ENCODE measurements around the gene MICAL3. TPM values are rescaled to one million over a fixed set of nuclear protein-coding genes. Genes with fewer than 3 reads are reported as not detected.

The MICAL3 gene
- total RNA-seq, 1 experiment from 2014 or later, result 47.1 TPM

DNA sequence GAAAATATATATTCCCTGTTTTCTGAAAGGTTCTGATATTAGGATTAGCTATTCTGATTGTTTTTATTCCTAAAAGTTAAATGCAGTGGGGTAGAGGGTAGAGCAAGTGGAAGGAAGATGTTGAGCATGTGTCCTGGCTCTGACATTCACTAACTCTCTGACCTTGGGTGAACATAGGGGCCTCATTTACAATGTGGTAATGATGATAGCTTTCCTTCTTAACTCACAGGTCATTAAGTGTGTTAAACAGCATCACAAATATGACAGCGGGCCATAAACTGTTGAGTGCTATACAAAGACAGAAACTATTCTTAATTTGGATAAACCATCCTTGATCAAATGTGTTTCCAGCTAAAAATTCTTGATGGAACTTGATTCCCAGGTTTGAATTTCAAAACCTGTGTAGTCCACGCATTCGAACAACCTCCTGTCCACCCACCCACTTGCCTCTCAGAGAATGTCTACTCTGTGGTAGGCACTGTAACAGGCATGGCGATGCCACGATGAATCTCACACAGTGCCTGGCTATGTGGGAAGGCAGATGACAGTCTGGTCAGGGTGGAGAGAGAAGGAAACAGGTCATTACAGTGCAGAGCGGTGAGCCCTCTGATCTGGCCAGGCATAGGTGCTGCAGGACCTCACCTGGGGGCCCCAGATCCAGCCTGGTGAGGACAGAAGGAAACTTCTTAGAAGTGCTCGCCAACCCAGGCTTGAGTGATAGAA lies 34.2 kb upstream of the MICAL3 start:
- Histone ChIP-seq H3K4me1 (ENCODE audit: control insufficient read depth, insufficient read depth, low read length) (no peaks in the 10 kb centered on the region), H3K36me3 (ENCODE audit: control insufficient read depth, insufficient read depth, low read length) (no peaks in the 10 kb centered on the region), H3K4me3 (ENCODE audit: low read depth in 2 of 2, low read length in 2 of 2) (no peak overlapping the region), H3K9me3 (ENCODE audit: control insufficient read depth, insufficient read depth, low read depth, low read length) (no peaks in the 10 kb centered on the region), H3K27ac (ENCODE audit: low read length) (no peak overlapping the region), H3K27me3 (ENCODE audit: control insufficient read depth, insufficient read depth, low read length) (no peaks in the 10 kb centered on the region)
- DNase-seq (ENCODE audit: low read depth, low spot score) (no peak), ATAC-seq (no peak)
- CTCF ChIA-PET, result no interaction called here
- BruUV-seq (replicated peaks), result no TSS peak
- in situ Hi-C loops (cut with HindIII; ENCODE audit: low pct_unique_long_range_greater_than_20kb, low sequenced_read_pairs), result no loop called here
- intact Hi-C loops (cut with micrococcal nuclease; ENCODE audit: unreplicated experiment), result no loop called here
- TF ChIP-seq, protein P1, sequence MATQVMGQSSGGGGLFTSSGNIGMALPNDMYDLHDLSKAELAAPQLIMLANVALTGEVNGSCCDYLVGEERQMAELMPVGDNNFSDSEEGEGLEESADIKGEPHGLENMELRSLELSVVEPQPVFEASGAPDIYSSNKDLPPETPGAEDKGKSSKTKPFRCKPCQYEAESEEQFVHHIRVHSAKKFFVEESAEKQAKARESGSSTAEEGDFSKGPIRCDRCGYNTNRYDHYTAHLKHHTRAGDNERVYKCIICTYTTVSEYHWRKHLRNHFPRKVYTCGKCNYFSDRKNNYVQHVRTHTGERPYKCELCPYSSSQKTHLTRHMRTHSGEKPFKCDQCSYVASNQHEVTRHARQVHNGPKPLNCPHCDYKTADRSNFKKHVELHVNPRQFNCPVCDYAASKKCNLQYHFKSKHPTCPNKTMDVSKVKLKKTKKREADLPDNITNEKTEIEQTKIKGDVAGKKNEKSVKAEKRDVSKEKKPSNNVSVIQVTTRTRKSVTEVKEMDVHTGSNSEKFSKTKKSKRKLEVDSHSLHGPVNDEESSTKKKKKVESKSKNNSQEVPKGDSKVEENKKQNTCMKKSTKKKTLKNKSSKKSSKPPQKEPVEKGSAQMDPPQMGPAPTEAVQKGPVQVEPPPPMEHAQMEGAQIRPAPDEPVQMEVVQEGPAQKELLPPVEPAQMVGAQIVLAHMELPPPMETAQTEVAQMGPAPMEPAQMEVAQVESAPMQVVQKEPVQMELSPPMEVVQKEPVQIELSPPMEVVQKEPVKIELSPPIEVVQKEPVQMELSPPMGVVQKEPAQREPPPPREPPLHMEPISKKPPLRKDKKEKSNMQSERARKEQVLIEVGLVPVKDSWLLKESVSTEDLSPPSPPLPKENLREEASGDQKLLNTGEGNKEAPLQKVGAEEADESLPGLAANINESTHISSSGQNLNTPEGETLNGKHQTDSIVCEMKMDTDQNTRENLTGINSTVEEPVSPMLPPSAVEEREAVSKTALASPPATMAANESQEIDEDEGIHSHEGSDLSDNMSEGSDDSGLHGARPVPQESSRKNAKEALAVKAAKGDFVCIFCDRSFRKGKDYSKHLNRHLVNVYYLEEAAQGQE (IDR thresholded peaks at IDR 0.05; ENCODE audit: insufficient read depth in 1 of 2, low read depth in 2 of 2, low read length in 1 of 2), result no peak
- TF ChIP-seq, protein P2, sequence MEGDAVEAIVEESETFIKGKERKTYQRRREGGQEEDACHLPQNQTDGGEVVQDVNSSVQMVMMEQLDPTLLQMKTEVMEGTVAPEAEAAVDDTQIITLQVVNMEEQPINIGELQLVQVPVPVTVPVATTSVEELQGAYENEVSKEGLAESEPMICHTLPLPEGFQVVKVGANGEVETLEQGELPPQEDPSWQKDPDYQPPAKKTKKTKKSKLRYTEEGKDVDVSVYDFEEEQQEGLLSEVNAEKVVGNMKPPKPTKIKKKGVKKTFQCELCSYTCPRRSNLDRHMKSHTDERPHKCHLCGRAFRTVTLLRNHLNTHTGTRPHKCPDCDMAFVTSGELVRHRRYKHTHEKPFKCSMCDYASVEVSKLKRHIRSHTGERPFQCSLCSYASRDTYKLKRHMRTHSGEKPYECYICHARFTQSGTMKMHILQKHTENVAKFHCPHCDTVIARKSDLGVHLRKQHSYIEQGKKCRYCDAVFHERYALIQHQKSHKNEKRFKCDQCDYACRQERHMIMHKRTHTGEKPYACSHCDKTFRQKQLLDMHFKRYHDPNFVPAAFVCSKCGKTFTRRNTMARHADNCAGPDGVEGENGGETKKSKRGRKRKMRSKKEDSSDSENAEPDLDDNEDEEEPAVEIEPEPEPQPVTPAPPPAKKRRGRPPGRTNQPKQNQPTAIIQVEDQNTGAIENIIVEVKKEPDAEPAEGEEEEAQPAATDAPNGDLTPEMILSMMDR (IDR thresholded peaks at IDR 0.05), result no peak
- TF ChIP-seq SIN3A (IDR thresholded peaks at IDR 0.05; ENCODE audit: borderline replicate concordance, insufficient read depth, low read depth, low read length) (no peak), POLR2AphosphoS5 (IDR thresholded peaks at IDR 0.05; ENCODE audit: low read depth, low read length) (no peak), TCF7L2 (IDR thresholded peaks at IDR 0.05; ENCODE audit: low read depth, low read length) (no peak)
- POLR2A ChIA-PET, result interaction anchor here (0.6 kb wide), 1 partner anchor 480 kb away, joined by 5 read pairs; no protein-coding TSS in a partner anchor

DNA sequence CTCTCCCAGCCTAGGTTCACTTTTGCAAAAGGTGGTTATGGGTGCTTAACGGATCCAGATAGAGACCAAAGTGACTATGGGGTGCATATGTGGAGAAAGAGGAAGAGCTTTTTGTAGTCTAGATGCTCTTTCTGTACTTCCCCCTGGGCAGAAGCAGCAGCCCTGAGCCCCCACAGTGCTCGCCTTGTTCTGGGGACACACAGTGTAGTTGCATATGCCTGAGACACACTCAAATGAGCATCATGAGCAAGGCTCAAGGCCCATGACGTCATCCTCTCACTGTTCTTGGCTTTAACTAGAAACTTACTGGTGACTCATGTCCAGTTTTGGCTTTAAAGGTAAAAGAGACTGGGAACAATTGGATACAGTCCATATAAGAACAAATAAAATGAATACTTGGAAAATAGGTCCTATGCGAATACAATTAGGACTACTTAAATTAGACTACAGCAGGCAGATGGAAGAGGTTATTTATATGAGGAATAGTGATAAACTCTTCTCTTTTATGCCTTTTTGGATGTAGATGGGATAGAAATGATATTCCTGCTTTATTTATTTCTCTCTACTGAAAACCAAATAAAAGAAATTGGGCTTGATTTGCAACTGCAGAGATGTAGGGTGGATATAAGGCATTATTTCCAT lies 33.3 kb upstream of the MICAL3 start:
- no peaks in the 10 kb centered on the region for H3K36me3 ChIP-seq (ENCODE audit: control insufficient read depth, insufficient read depth, low read length)
- no peaks in the 10 kb centered on the region for H3K27me3 ChIP-seq (ENCODE audit: control insufficient read depth, insufficient read depth, low read length)
- no peaks in the 10 kb centered on the region for H3K9me3 ChIP-seq (ENCODE audit: control insufficient read depth, insufficient read depth, low read depth, low read length)
- TF ChIP-seq SIN3A (IDR thresholded peaks at IDR 0.05; ENCODE audit: borderline replicate concordance, insufficient read depth, low read depth, low read length) (no peak), POLR2AphosphoS5 (IDR thresholded peaks at IDR 0.05; ENCODE audit: low read depth, low read length) (no peak), TCF7L2 (IDR thresholded peaks at IDR 0.05; ENCODE audit: low read depth, low read length) (no peak)
- TF ChIP-seq, protein P2 (IDR thresholded peaks at IDR 0.05), result no peak
- TF ChIP-seq, protein P1 (IDR thresholded peaks at IDR 0.05; ENCODE audit: insufficient read depth in 1 of 2, low read depth in 2 of 2, low read length in 1 of 2), result no peak
- intact Hi-C loops (cut with micrococcal nuclease; ENCODE audit: unreplicated experiment), result no loop called here
- peak; percentile 63 for DNase-seq (ENCODE audit: low read depth, low spot score)
- H3K4me3 ChIP-seq (ENCODE audit: low read depth in 2 of 2, low read length in 2 of 2), result no peak overlapping the region
- ATAC-seq, result no peak
- H3K4me1 ChIP-seq (ENCODE audit: control insufficient read depth, insufficient read depth, low read length), result no peaks in the 10 kb centered on the region
- BruUV-seq (replicated peaks), result no TSS peak
- ChIA-PET POLR2A (no interaction called here), CTCF (interaction anchor here (0.6 kb wide), 1 partner anchor 76 kb away, joined by 4 read pairs; no protein-coding TSS in a partner anchor)
- H3K27ac ChIP-seq (ENCODE audit: low read length), result no peak overlapping the region
- in situ Hi-C loops (cut with HindIII; ENCODE audit: low pct_unique_long_range_greater_than_20kb, low sequenced_read_pairs), result no loop called here

All from Panc1 (cell line).